NCI-H82 treated with DMSO at 0.1 percent for 48 hours (cell line): ENCODE measurements around the gene SH2D3A.
"Not testable (repeated sequence)": the region's sequence is repeated elsewhere in the genome, so short reads cannot be mapped to it uniquely, and the experiment has no call there.

Experiments
- DNase-seq: peaks from one replicate; lab custom pipeline; 2025; ENCODE audit not compliant: unreplicated experiment; lab: John Stamatoyannopoulos, UW

Gene SH2D3A

DNA sequence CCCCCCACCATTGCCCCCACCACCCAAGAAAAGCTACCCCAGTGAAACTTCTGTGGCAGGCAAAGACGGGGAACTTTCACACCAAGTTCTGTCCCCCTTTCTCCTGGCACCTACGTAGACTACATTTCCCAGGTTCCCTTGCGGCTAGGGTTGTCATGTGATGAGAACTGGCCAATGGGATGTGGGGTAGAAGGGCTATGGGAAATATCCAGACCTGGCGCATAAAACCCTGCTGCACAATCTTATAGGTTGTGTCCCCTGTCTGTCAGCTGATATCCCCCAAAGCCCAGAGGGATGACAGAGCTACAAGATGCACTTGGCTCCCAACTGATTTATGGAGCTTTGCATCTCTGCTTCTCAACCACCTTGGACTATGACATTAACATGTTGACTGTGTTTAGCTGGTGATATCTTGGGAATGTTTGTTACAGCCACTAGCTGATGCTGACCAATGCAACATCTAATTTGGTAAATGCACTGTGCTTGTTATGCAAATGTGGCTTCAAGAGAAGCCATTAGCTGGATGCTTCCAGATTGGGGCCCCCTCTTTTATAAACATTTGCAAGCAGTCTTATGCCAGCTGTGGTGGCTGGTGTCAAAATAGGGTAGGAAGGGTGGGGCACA, 6.1 kb downstream of the SH2D3A start:
- no peak for DNase-seq

- DNase-seq = no peak
Observed at GRCh38 chr19:6760606-6761005, 6.6 kb downstream of the SH2D3A start.

DNA sequence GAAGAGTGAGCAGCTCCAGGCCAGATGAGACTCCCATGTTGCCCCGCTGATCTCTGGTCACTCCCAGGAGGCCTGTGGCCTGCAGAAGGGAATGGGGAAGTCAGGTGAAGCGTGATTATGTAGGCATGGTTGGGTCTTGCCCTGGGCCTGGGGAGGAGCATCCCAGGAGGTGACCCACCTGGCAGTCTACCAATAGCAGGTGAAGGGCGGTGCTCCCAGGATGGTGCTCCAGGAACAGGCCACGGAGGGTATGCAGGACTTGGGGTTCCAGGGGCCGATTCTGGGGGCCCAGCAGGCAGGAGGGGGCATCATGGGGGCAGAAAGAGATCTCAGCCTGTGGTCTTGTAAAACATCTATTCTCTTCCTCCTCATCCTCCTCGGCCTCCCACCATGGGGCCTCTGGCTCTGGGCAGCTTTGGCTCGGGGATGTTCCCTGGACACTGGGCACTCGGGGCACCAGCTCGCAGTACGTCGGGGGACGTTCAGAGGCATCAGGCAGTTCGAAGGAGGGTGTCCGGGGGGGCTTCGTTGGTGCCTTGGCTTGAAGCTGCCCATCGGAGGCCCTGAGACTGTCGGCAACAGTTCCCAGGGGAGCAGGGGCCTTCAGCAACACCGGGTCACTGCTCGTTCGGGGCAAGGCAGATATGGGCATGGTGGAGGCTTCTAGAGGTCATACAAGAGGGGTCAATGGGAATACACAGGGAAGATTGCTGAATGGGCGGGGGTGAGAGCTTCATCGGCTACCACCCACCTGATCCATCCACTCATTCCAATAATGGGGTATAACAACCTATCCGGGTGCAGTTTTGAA, 12.4 kb downstream of the SH2D3A start:
- DNase-seq = no peak

- no peak for DNase-seq
Observed at GRCh38 chr19:6754136-6754535, 13.1 kb downstream of the SH2D3A start.

DNA sequence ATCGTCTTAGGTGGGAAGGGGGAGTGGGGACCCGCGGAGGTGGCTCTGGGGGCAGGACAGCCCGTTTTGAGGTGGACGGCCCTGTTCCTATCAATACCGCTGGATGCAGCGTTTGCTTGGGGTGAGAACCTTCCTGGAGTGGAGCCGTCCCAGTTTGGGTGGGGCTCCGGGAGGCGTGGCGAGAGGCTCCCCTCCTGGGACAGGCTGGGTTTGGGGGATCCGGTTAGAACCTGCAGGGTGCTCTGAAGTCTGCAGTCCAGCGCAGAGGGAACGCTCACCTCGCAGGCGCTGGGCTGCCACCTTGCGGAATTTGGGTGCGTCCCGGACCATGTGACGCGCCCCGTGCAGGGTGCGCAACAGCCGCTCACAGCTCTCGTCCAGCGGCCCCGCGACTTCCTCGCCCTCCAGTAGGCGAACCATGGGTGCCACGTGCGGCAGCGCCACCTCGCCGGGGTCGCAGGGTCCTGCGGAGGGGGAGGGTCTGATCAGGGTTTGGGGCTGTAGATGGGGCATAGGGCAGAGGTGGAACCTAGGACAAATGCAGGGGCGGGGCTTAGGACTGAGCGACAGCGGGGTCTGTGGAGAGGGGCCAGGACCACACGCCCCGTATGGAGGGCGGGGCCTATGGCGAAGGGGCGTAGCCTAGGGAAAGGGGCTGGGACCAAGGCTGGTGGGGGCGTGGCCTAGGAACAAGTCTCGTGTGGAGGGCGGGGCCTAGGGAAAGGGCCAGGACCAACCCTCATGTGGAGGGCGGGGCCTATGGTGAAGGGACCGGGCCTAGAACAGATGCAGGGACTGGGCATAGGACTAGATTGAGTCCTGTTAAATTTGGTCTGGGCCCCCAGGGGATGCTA, 13.8 kb downstream of the SH2D3A start:
- DNase-seq = no peak

GRCh38 chr19:6752256-6753177, 14.7 kb downstream of the SH2D3A start:
- no peak for DNase-seq

DNA sequence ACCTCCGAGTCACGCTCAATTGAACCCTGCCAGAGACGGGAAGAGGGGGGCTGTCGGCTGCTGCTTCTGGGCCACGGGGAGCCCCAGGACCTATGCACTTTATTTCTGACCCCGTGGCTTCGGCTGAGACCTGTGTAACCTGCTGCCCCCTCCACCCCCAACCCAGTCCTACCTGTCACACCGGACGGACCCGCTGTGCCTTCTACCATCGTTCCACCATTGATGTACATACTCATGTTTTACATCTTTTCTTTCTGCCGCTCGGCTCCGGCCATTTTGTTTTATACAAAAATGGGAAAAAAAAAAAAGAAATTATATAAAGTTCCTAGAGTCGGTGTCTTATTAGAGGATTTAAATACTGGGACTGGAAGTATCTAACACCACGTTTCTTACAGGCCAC, 16.0 kb downstream of the SH2D3A start:
- no peak for DNase-seq

GRCh38 chr19:6750062-6750461, 17.2 kb downstream of the SH2D3A start:
- DNase-seq = no peak

DNA sequence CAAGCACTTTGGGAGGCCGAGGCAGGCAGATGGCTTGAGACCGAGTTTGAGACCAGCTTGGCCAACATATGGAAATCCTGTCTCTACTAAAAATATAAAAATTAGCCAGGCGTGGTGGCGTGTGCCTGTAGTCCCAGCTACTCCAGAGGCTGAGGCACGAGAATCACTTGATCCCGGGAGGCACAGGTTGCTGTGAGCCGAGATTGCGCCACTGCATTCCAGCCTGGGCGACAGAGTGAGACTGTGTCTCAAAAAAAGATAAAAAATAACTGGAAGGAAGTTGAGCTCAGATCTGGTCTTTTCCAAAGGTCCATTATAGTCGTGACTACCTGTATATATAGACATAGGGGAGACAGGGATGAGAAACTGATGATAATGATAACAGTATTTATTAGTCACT, 18.7 kb downstream of the SH2D3A start:
- DNase-seq = not testable (repeated sequence)

DNA sequence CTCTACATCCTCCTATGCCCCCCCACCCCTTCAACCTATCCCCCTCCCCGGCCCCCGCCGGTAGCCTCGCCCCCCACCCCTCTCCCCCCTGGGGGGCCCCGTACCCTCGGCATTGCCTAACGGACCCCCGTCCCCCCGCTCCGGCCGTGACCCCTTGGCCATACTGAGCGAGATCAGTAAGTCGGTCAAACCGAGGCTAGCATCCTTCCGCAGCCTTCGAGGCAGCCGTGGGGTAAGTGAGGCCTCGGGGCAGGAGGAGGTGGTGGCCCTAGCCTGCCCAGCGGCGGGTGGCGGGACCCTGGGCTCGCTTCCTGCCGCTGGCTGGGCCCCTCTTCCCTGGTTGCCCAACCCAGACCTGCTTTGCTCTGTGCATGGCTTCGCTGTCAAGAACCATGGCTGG, 21.3 kb downstream of the SH2D3A start:
- DNase-seq = no peak

GRCh38 chr19:6744381-6745301, 22.6 kb downstream of the SH2D3A start:
- DNase-seq = no peak

DNA sequence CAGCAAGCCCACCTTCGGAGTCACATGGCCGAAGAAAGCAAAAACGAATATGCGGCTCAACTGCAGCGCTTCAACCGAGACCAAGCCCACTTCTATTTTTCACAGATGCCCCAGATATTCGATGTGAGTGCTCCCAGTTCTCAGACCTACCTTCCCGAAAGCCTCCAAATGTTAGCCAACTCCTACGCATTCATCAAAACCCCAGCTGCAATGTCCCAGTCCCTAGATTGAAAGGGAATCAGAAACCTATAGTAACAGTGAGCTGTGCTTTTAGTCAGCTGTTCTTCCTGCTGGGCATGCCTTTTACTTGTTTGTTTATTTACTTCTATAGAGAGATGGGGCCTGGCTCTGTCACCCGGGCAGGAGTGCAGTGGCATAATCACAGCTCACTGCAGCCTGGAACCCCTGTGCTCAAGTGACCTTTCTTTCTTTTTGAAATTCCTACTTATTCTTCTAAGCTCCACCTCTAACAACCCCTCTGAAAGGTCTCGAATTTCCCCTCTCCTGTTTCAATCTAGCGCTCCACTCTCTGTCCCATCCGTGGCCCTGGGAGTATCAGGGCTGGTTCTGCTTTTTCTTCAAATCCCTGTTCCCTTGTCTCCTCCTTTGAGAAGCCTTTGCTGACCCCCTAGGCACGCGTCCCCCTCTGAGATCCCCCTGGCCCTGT, 23.4 kb downstream of the SH2D3A start:
- no peak for DNase-seq

DNA sequence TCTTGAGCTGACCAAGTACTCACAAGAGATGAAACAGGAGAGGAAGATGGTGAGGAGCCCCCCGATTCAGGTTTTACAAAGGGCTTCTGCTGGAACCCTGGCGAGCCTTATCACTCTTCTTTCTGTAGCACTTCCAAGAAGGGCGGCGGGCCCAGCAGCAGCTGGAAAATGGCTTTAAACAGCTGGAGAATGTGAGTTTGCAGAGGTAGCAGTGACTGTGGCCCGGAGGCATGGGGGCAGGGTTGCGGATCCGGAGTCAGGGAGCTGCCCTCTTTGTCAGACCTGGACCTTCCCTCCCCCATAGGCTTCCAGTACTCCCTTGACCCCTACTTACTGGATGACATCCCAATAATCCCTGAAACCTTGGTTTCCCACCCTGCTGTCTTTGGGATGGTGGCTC, 24.2 kb downstream of the SH2D3A start:
- no peak for DNase-seq

DNA sequence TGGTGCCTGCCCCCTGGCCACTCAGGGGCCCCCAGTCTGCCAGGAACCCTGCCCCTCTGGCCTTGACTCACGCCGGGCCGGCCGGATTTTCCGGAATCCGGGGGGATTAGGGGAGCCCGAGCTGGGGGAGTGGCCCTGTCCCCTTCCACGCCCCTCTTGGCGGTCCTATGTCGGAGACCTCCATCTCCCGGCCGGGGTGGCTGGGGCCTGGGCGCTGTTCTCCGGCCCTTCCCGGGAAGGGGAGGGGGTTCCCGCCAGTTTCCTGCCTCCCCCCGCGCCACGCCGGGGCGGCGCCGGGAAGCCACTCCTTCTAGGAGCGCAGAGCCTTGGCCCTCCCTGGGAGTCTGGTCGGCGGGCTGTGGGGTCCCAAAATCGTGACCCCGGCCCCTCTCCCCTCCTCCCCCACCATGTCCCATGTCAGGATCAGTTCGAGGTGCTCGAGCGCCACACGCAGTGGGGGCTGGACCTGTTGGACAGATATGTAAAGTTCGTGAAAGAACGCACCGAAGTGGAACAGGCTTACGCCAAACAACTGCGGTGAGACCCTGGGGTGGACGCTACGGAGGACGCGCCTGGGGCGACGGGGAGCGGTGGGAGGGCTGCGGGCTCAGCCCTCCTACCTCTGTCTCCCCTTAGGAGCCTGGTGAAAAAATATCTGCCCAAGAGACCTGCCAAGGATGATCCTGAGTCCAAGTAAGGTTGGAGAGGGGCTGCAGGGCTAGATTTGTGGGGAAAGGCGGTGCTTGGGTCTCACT, 26.5 kb downstream of the SH2D3A start:
- DNase-seq = peak; percentile 8

DNA sequence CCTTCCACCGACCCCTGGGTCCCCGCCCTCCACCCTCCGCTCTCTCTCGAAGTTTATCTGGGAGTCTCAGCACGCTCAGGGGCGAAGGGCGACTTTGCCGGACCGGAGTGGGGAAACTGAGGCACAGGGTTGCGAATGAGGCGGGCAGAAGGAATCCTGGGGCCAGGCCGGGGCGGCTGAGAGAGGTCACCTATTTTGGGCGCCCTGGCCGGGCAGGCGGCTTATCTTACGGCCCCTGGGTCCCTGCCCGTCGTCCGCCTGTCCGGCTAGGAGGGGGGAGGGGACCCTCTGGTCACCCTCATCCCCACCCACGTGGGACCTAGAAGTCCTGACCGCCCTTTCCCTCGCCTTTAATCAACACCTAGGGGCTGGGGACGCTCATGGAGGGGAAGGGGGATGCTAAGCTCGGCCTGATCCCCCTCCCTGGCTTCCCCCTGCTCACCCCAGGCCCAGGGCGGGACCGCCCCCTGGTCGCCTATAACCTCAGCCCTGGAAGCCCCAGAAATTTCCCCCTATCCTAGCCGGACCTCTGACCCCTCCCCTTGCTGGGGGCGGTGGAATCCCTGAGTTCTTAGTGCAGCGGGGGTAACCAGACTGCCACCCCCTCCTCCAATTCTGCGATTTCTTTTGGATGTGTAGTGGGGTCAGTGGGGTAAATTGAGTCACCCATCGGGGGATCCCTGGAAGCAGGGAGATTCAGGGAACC, 27.2 kb downstream of the SH2D3A start:
- DNase-seq = no peak

DNA sequence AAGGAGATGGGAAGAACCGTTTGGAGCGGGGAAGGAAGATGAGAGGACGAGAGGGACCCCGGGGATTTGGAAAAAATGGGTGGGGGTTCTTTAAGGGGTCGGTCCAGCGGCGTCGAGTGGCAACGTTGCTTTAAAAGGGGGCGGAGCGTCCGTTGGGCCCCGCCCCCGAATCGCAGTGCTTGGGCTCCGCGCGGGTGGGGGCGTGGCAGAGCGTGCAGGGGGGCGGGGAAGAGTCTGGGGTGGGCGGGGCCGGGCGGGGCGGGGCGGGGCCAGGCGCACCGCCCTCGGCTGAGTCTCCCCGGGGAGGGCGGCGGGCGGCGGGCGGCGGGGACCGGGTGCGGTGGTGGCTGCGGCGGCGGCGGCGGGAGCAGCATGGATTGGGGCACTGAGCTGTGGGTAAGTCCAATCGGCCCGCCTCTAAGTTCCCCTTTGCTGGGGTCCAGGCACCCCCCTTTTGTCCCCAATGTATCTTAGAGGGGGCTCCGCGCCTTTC, 27.8 kb downstream of the SH2D3A start, which contains the start of gene TRIP10:
Gene TRIP10 (plus strand): TSS at position 291 of the 493 bp plus-strand sequence. CDS start 82 bp downstream, at position 373.
- peak; percentile 68 for DNase-seq

- peak; percentile 83 for DNase-seq
Observed at GRCh38 chr19:6738787-6739389, 28.3 kb downstream of the SH2D3A start.
